ENCODE measurements around the gene LIPM.

Gene LIPM

GRCh38 chr10:88841316-88842111 lies 39.0 kb downstream of the LIPM start:
- no peak for DNase-seq

- DNase-seq, result no peak
Measured at GRCh38 chr10:88843171-88843570, 40.6 kb downstream of the LIPM start.

GRCh38 chr10:88848499-88848898 lies 46.0 kb downstream of the LIPM start:
- DNase-seq, result no peak

GRCh38 chr10:88849234-88849633 lies 46.7 kb downstream of the LIPM start:
- no peak for DNase-seq

DNA sequence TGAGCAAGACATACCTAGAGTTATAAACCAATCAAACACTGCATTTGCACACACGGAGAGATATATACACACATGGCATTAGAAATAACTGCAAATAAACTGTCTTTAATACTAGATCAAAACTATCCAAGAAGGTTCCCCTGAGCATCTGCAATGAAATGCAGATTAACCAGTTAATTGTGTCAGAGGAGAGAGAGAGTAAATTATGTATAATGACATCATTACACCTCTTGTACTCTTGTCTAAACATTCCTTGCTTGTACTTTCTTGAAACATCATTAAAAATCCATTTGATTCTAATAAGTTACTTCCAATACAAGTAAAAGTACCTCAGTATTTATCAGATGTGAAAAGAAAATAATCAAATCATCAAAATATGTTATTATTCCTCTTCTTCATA lies 48.2 kb downstream of the LIPM start:
- DNase-seq, result no peak

DNA sequence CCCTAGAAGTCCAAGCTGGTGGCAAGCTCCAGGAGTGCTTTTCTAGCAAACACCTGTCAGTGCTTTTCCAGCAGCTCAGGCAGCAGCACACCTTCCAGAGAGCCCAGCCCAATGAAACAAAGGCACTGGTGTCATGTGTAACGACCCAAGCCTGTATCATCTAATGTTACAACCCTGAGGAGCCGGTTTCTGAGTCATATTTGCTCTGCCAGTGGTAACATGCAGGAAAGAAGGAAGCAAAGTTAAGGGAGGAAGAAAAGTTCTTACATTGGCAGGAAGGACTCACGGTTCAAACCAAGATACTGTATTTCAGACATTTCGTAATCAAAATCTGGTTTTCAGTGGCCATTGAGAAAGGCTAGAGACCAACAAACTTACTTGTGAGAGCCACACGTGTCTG lies 49.2 kb downstream of the LIPM start, which contains the start of gene ANKRD22:
Gene ANKRD22, minus strand, starts transcription at position 139 of the 400 bp plus-strand sequence. CDS start 237 bp downstream, outside the sequence.
- DNase-seq, result no peak

DNA sequence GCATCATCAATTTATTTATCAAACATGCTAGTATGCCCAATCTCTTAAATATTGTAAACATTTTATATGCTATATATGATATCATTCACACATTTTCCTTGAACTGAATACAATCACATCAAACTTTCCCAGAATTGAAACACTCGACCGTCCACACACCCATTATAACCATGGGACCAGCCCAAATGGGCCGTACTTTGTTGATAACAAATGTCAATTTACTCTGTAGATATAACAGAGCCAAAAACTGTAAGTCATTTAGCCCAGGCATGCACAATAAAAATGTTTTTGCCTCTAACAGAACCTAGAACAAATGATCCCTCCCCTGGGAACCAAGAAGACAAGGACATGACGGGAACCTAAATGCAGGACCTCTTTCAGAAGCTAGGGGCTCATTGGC lies 49.8 kb downstream of the LIPM start:
- DNase-seq, result no peak

GRCh38 chr10:88853155-88853881 lies 50.8 kb downstream of the LIPM start:
- DNase-seq, result no peak

DNA sequence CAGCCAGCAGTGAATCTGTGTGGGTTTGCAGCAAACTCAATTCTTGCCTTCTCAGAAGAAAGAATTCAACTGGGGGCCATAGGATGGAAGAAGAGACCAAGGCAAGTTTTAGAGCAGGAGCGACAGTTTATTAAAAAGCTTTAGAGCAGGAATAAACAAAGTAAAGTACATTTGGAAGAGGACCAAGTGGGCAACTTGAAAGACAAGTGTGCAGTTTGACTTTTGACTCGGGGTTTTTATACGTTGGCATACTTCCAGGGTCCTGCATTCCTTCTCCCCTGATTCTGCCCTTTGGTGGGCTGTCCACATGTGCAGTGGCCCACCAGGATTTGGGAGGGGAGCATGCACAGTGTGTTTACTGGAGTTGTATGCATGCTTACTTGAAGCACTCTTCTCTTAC lies 52.2 kb downstream of the LIPM start:
- no peak for DNase-seq

DNA sequence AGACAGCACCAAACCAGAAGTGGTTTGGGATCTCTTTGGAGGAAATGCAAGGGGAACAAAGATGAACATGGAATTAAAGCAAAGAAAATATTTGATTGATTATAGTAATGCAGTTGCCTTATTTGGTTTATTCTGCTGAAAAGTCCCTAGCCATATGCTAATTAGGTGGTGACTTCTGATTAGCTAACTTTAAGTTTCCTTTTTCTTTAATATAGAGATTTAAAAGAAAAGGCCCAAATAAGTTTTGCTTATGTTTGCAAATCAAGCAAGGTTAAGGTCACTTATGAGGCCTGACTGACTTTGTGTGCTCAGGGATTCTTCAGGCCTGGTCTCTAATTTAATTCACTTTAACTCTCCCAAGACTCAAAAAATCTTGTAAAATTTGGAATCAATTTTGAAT lies 55.3 kb downstream of the LIPM start:
- no peak for DNase-seq

GRCh38 chr10:88858491-88858890 lies 56.0 kb downstream of the LIPM start:
- no peak for DNase-seq

- no peak for DNase-seq
Measured at GRCh38 chr10:88861036-88861435, 58.5 kb downstream of the LIPM start.

- DNase-seq, result peak in 1 of 2 donors; percentile 26
Measured at GRCh38 chr10:88865281-88865876, 62.8 kb downstream of the LIPM start.

GRCh38 chr10:88866454-88866853 lies 63.9 kb downstream of the LIPM start:
- DNase-seq, result no peak

DNA sequence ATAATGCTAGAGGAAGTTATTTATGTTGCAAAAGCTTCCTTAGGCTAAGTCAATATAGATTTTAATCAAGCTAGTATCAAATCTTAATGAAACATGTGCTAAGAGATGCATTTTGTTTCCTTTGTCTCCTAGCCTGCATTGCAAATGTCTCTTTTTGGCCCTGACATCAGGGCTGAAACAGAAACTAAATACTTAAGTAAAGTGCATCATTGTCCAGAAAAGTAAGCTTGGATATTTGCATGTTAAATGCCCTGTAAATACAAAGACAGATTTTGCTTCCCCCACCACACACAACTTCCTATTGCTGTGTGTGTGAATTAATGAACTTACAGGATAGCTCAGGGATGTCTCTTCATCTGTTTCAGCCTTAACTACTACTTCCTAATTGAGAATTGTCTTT lies 67.6 kb downstream of the LIPM start:
- DNase-seq, result no peak
